Midbrain (tissue), 1 donor: ENCODE data around the gene FEZ2.

Experiments used
- DNase-seq: peaks from one replicate; lab custom pipeline; 2025; lab: John Stamatoyannopoulos, UW

Gene FEZ2

DNA sequence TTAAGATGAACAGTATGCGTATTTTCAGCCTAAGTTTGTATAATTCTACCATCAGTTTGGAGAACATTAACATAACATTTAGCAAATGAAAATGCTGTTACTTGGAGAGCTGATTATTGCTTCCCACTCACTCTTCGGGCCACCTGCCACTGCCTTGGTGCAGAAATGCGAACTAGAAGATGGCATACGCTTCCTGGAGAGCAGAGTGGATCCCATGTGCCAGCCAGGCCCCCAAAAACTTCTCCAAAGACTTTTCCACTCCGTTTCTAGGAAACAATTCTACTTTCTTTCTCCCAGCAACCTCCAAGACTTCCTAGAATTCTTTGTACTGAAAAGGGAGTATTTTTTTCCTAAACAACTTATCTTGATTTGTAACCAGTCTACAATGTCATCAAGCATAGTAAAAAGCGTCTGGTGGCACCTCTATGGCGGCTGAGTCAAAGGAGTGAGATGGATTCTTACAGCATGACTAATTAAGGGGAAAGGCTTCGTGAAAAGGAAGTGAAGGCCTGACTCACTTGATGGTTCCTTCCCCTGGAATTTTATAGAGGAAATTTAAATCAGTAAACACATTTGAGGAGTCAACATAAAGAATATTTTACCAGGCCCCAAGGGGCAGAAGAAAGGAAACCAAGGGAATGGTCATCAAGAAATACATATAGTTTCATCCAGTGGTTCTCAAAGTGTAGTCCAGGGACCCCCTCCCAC lies 36.6 kb downstream of the FEZ2 start:
- no peak for DNase-seq

DNA sequence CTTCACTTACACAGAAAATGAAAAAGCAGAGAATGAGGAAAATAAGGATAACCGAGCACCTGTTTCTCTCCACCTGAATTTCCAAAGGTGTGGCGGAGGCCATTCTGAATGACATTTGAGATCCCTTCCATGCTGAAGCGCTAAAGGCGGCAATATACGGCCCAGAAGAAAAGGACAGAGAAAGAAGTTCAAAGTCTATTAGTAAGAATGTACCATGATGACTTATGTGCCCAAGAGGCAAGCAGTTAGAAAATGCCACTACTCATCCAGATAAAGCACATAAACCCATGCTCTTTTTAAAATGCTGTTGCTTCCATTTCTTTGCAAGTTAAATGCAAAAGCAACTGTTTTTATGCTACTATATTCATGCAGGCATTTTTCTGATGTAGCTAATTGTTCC lies 37.2 kb downstream of the FEZ2 start:
- no peak for DNase-seq

DNA sequence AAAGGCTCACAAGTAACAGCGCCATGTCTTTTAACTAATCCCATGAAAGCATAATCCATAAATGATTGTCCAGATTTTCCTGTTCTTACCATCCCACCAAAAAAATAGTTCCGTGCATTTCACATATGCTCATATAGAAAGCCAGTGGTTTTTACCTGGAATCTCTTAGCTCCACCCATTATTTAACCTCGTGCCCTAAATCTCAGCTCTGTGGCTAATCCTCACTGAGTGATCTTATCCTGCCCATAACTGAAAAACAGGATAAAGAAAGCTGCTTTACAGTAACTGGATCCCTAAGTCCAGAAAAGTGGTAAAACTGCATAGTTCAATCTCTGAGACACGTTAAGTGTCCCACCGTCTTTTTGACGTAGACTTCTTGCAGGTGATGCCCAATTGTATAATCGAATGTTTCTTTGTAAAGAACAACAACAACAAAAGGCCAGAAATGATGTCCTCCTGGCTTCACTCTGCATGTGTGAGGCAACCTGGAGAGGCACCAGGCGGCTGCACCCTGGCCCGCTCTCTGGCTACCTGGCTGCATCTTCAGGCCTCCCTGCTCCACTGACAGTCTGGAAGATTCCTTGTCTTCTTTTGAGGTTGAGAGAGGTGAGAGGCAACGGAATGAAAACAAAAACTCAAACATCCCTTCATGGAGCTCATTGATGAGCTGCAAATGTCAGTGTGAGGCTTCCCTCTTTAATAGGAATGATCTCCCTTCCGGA lies 38.6 kb downstream of the FEZ2 start:
- DNase-seq: no peak

DNA sequence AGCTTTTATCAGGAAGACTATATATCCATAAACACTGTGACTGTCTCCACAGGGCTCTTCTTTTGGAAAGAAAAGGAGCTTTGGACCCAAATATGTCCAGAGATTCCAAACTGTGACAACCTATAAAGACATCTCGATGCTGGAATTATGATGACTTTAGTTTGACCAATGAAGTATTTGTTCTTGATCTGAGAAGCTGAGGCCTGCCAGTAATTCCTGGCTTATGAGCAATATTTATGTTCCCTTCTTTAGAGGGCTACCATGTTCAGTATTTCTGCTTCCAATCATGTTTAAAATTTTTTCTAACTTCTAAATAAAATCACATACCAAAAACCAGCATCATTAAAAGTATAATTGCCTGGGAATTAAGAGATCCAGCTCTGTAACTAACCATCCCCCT lies 41.1 kb downstream of the FEZ2 start:
- no peak for DNase-seq

DNA sequence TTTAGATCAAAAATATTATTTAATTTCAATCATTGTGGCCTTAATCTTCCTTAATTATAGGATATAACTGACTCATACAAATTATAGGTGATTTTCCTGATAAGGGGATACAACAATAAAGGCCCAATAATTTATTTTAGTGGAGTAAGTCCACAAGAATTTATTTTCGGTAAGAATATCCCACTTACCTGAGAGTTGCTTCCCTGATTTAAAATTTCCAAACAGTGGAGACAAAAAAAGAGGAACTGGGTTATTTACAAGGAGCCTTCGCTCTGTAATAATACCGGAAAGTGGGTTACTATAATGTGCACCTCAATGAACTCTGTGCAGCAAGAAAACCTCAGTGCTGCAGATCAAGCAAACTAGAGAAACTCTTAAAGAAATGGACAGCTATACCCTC lies 42.2 kb downstream of the FEZ2 start:
- DNase-seq: no peak

DNA sequence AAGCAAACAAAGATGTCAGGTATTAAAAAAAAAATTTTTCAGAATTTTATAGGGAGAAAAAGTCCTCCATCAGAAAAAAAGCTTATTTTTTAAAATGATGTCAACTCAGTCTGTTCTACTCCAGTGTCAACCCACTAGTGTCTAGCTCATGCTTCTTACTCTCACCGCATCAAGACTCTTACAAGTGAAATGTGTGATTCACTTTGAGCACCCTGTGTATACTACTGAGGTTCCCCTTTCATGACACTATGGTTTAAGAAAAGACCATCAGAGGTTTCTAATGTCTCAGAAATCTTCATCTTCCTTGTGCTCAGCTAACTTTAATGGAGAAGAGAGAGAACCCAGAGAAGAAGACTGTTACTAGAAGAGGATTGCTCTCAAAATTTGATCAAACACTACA lies 43.4 kb downstream of the FEZ2 start:
- no peak for DNase-seq

DNA sequence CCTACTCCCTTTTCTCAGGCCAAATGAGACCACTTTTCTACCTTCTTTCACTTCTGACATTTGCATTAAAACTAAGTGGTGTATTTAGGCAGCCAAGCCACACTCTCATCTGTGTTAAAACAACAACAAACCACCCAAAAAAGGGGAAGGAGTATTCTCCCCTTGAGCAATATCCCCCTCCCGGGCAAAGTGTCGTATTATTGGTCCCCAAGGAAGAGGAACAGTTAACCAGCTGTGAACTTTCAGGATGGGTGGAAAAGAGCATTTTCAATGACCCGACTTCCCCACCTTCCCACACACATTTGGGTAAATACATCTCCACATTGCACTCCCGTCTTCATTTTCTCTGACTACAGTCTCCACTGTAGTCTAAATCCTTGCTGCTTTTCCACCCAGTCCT lies 44.3 kb downstream of the FEZ2 start:
- no peak for DNase-seq

DNA sequence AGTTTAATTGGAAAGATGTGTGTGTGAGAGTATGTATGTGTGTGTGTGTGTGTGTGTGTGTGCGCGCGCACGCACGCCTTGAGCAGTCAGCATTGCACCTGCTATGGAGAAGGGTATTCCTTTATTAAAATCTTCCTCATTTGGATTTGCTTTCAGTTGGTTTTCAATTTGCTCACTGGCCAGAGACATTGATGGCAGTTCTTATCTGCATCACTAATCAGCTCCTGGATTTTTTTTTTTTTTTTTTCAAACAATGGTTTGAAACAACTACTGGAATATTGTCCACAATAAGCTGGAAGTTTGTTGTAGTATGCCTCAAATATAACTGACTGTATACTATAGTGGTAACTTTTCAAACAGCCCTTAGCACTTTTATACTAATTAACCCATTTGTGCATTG lies 48.0 kb downstream of the FEZ2 start:
- no peak for DNase-seq

DNA sequence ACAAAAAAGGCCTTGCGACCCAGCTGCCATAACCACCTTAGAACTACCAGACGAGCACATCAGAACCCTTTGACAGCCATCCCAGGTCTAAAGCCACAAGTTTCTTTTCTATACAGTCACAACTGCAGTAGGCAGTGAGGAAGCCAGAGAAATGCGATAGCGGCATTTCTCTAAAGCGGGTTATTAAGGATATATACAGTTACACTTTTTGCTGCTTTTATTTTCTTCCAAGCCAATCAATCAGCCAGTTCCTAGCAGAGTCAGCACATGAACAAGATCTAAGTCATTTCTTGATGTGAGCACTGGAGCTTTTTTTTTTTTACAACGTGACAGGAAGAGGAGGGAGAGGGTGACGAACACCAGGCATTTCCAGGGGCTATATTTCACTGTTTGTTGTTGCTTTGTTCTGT lies 48.8 kb downstream of the FEZ2 start:
- no peak for DNase-seq

DNA sequence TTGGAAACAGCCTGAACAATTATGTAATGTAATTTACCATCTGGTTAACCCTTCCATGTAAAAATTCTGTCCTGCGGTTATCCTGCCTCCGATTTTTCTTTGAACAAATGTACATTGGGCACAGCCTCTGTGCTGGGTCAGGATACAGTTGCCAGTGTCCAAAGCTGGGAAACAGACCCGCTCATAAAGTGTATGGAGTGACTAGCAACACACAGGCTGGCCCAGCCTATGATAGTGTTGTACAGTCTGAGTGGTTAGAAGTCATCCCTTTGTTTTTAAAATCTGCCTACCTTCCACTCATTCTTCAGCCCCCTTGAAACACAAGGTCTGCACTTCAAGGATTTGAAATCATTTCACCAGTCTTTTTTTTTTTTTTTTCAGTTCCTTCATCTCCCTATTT lies 50.1 kb downstream of the FEZ2 start:
- no peak for DNase-seq

DNA sequence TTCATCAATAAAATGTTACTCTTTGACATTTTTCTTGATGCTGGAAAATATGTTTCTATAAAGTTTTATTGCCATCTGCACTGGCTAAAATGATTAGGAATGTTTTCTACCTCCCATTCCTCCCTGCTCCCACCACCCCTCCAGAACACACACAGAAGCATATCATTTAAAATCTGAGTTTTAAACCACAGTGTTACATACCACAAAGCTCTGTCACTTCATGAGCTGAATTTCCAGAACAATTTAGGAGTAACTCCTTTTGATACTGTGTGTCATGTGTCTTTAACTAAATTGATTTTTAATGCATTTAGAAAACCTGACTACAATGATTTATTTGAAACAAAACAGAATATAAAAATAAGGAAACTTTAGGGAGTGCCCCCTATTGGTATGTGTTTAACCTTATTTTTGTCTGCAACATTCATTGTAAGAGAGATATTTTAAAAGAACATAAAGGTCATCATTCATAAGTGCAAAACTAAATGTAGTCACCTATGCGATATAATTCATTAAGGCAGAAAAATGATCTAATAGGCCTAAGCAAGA lies 52.0 kb downstream of the FEZ2 start:
- DNase-seq: no peak

DNA sequence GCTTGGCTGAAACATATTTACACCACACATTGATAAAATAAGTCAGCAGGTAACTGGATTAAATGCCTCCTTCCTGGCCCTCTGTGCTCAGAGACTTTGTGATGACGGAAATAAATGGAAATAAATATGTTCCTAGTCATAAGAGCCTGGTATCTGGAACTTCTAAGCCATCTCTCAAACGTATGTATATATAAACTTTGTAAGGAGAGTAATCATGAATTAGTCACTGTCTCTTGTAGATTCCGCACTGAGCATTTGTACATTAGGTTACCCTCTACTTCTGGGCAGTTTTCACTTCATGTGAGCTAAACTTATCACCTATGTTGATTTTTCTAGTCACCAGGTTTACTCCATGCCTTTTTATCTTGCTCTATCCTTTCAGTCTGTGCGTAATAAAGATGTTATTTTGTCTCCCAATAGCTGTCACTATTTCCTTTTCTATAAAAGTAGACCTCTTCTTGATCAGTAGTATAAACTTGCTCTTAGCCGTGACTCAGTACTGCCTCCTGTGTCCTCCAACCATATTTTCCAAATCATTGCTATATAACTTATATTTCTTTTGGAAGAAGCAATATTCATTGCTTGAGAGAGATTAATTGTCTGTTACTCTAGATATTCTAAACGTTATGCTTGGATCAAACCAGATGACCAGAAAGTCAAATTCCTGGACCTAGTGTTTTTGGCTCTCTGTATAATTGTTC lies 53.2 kb downstream of the FEZ2 start:
- no peak for DNase-seq

DNA sequence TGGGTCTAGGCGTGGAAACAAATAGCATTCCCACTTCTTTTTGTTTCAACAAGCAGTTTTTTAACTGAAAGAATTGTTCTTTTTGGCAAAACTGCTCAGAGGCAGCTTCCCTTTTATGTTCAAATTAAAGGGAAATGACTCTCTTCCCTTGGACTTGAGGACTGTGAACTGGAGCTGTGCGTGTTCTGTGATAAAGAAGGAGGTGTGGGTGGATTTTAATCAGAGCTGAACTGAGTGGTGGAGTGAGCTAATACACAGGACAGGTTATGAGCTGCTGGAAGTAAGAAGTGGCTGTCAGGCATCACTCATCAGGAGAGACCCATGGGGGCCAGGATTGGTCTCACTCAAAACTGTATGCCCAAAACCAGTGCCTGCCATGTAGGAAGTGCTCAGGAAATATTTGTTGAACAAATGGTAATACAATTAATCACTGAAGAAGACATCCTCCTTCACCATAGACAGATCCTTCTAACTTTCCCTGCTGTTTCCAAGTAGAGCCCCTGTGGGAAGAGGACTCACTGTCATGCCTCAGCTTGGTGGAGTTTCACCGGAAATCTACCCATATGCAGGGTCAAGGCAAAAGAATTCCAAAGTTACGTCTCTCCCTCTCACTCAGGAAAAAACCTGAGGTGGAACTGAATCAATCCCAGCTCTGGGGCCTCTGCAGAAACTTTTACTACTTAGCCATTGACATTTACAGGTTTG lies 55.9 kb downstream of the FEZ2 start:
- DNase-seq: no peak

DNA sequence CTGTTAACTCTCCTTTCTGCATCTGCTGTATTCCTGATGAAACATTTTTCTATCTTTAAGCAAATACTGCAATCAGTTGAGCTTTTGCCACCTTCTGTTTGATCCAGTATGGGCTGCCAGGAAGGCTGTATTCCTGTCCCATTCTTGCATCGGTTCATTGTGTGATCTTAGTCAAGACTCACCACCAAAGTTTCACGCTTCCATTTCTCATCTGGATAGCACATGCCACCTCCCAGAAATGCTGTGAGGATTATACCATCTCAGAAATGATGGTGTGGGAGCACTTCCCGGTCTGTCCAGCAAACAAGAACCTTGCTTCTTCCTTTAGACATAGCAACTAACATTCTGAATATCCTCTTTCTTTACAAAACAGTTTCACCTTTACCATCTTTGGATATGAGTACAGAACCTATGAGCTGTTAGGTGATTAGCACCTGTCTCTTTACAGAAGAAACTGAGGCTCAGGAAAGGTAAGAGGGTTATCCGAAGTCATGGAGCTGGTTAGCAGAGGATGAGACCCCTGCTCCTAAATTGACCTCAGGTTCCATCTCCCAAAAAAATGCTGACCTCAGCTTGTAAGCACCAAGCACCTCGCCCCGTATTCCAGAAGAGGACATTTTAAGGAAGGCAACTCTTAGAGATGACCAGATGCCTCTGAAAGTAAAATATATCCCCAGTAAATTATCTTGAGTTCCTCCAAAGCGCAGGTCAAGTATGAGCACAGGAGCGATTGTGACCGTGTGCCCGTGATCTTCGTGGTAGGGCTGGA lies 56.8 kb downstream of the FEZ2 start:
- DNase-seq: no peak

DNA sequence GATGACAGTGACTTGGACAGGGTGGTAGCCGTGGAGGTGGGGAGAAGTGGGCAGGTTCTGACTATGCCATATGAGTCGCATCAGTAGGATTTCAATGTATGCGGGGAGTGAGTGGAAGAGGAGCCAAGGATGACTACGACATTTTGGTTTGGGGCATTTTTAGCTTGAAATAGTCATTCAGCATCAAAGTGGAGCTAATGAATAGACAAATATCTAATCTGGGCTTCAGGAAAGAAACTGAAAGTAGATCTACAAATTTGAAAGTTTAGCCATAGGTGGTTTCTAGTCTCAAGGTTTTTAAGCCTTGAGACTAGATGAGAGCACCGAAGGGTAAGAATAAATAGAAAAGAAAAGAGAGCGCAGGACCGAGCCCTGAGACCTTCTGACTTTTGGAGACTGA lies 58.3 kb downstream of the FEZ2 start:
- DNase-seq: no peak

DNA sequence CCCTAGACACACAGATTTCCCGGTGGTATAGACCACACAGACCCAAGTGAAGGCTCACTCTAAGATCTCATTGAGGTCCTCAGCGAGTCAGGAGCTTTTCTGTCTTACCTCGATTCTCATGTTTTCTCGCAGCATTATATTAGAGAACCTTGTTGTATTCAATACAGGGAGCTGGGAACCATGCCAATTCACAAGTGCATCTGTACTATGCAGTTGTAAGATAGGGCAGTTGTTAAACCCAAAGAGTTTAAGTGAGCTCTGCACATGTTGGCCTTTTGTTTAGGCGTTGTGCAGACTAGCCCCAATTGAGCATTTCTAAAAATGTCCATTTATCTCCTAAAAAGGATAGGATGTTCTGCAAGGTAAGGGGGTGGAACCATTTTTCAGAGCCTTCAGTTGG lies 59.6 kb downstream of the FEZ2 start:
- DNase-seq: no peak

DNA sequence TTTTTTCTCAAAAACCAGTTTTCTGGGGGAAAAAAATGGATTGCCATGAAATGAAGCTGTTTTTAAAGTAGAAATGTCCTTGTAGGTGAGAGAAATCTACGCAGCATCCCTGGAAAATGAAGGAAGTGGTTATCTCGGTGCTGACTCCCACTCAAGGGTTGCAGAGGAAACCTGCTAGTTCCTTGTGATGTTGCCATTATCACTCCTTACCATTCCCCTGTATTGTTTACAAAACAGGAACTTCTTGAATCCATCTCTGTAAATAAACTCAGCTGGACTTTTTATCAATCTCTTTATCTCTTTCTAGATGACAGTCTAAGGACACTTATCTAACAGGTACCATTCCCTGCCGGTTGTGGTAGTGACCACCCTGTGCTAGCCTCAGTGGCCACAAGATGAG lies 61.2 kb downstream of the FEZ2 start:
- DNase-seq: no peak

DNA sequence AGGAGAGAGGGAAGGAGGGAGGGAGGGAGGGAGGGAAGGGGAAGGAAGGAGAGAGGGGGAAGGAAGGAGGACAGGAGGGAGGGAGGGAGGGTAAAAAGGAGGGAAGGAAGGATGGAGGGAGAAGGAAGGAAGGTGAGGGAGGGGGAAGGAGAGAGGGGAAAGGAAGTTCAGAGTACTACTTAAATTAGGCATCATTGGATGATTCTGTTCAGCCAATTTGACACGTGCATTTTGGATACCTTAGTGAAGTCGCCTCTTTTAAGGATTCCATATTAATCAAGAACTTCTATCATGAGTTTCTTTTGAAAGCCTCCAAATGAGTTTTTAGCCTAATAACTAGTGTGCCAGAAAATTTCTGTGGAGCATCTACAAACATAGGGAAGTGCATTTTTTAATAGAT lies 62.9 kb downstream of the FEZ2 start:
- no peak for DNase-seq

DNA sequence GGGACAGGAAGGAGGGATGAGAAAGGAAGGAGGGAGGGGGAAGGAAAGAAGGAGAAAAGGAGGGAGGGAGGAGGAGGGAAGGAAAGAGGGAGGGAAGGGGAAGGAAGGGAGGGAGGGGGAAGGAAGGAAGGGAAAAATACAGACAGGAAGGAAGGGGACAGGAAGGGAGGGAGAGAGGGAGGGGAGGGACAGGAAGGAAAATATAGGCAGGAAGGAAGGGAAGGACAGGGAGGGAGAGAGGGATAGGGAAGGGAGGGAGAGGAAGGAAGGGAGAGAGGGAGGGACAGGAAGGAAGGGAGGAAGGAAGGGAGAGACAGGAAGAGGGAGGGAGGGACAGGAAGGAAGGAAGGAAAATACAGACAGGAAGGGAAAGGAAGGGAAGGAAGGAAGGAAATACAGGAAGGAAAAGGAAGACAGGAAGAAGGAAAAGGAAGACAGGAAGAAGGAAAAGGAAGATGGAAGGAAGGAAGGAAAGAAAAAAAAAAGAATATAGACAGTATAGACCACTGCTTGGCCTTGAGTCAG lies 63.6 kb downstream of the FEZ2 start:
- DNase-seq: no peak

DNA sequence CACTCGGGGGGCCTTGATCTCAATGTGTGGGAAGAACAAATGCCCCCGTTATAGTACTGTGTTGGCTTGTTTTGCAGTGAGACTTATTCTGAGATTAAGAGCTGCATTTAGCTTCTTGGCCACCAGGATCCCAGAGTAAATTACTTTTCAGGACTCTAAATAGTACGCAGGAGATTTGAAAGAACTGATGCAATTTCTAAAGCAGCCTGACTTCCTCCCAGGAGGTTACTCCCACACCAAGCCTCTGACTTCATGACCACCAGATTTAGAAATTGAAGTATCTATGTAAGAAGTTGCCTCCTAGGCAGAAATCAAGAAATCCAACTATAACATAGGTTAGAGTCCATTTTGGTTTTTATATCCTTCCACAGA lies 67.0 kb downstream of the FEZ2 start:
- DNase-seq: no peak

DNA sequence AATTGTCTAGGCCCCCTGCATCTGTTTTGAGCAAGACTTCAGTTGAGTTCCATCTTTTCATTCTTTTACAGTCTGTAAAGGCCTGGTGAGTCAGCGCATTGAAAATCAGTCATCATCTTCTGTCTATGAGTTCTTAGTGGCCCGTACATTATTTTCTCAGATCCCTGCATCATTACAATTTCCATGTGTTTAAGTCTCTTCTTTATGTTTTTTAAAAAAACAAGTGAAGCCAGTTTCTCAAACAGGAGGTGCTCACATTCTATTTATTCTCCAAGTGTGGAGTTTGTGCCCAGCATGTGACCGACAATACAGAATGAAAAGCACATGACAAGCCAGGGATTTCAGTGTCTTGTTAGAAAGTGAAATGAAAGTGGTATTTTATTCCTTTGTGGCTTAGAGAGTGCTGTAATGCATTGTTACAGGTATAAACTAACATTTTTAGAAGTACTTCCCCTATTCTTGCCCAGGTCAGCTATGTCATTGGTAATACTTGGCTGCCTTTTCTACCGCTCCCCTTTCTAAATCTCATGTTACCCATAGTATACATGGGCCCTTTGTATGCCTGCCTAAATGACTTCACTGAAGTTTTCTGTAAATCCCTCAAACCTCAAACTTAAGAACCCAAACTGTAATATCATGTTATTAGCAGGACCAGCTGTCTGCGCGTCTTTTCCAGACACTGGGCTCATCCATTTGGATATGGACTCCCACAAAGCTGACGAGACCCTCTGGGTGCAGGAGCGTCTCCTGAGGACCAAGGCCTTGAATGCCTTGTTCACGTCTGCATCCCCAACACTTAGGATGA lies 67.6 kb downstream of the FEZ2 start:
- DNase-seq: no peak
